CD4-positive, alpha-beta memory T cell (primary cell): ENCODE results near the gene CPNE2. TPM values are rescaled to one million over a fixed set of nuclear protein-coding genes. Genes with fewer than 3 reads are reported as not detected.
A peak's percentile ranks its signal among the peaks of the same experiment; 100 is the strongest.

Experiments
- CTCF ChIA-PET: fragments of 350-600 bp; sonication (Branson Sonifier 250); formaldehyde crosslinking; loops from one replicate; lab custom pipeline; 2021; ENCODE audit warnings: inconsistent platforms; ENCODE audit not compliant: partially characterized antibody; lab: Charles Lee
- POLR2A ChIA-PET: fragments of 350-600 bp; sonication (Branson Sonifier 250); formaldehyde crosslinking; loops from one replicate; lab custom pipeline; 2021; ENCODE audit not compliant: partially characterized antibody; lab: Charles Lee
- DNase-seq, 5 donors: peaks; one replicate each; pipeline versions ENCODE4 v3.0.0 to v3.0.0-alpha.2; 2020 to 2022; ENCODE audit warnings: mixed read lengths in 1 of 5
- H3K27ac ChIP-seq: one replicate; pipeline ENCODE4 v1.7.0; 2013; ENCODE audit warnings: low read depth, low read length
- H3K27me3 ChIP-seq: 2 replicates; pipeline ENCODE4 v1.7.0; 2013; ENCODE audit warnings: mild to moderate bottlenecking, low read length, moderate library complexity; ENCODE audit not compliant: insufficient read depth
- H3K36me3 ChIP-seq: 2 replicates; pipeline ENCODE4 v1.7.0; 2013; ENCODE audit warnings: mild to moderate bottlenecking, low read length, moderate library complexity; ENCODE audit not compliant: insufficient read depth
- H3K4me1 ChIP-seq: 2 replicates; pipeline ENCODE4 v1.7.0; 2013; ENCODE audit warnings: mild to moderate bottlenecking, low read length, moderate library complexity; ENCODE audit not compliant: insufficient read depth
- H3K4me3 ChIP-seq, 2 donors: one replicate each; pipeline ENCODE4 v1.7.0; 2013; ENCODE audit warnings: low read length in 2 of 2, mild to moderate bottlenecking in 1 of 2
- H3K9me3 ChIP-seq, 2 donors: one replicate each; pipeline ENCODE4 v1.7.0; 2013; ENCODE audit warnings: low read length in 2 of 2, control low read depth in 1 of 2; ENCODE audit not compliant: control insufficient read depth in 1 of 2
- H3K27ac Mint-ChIP-seq, 7 donors: one replicate each; pipeline ENCODE4 v1.8.0; 2020 to 2021; ENCODE audit warnings: mixed read lengths in 7 of 7, mild to moderate bottlenecking in 6 of 7, inconsistent platforms in 3 of 7, moderate library complexity in 3 of 7
- H3K27me3 Mint-ChIP-seq, 2 donors: one replicate each; pipeline ENCODE4 v1.8.0; 2020 to 2021; ENCODE audit warnings: mixed read lengths in 2 of 2
- H3K36me3 Mint-ChIP-seq, 2 donors: one replicate each; pipeline ENCODE4 v1.8.0; 2020 to 2021; ENCODE audit warnings: mixed read lengths in 2 of 2, inconsistent platforms in 1 of 2, mild to moderate bottlenecking in 1 of 2
- H3K4me1 Mint-ChIP-seq, 4 donors: one replicate each; pipeline ENCODE4 v1.8.0; 2020 to 2021; ENCODE audit warnings: mixed read lengths in 4 of 4, mild to moderate bottlenecking in 1 of 4
- H3K4me3 Mint-ChIP-seq, 8 donors: one replicate each; pipeline ENCODE4 v1.8.0; 2020 to 2021; ENCODE audit warnings: mixed read lengths in 8 of 8, mild to moderate bottlenecking in 7 of 8, moderate library complexity in 6 of 8, inconsistent platforms in 3 of 8
- H3K9me3 Mint-ChIP-seq, 8 donors: one replicate each; pipeline ENCODE4 v1.8.0; 2020 to 2021; ENCODE audit warnings: mixed read lengths in 8 of 8, mild to moderate bottlenecking in 5 of 8, inconsistent platforms in 3 of 8, moderate library complexity in 1 of 8
- intact Hi-C: fragments of 100-400 bp; cut with micrococcal nuclease; formaldehyde crosslinking; loops from one replicate; pipeline ENCODE4 v1.15.1; 2023
- polyA plus RNA-seq, 2 donors: library from polyadenylated mRNA; unstranded; fragments of 300-500 nt; fragmentation: Illumina TruSeq; gene quantifications; one replicate each; pipeline ENCODE4 v1.2.3, GENCODE V29; 2021
- total RNA-seq, 2 experiments: library from RNA; stranded (reverse); gene quantifications; one replicate each; pipeline ENCODE4 v1.2.3, GENCODE V29; 2021

CPNE2 gene
- total and polyA plus RNA-seq, 4 experiments from 2014 or later: 3.8 to 6.8 (median 5.4) TPM

GRCh38 chr16:57051696-57052228 lies 40.6 kb upstream of the CPNE2 start:
- no peak overlapping the region for H3K27ac ChIP-seq
- POLR2A ChIA-PET: interaction anchor here (1.0 to 4.0 kb wide), 6 partner anchors 10 to 119 kb away, joined by 3 to 21 read pairs (median 4); no protein-coding TSS in a partner anchor
- Mint-ChIP-seq H3K27me3 (no peaks in the 10 kb centered on the region), H3K4me3 (no peak overlapping the region), H3K36me3 (peaks cover 49 to 81% of the 10 kb centered on the region in 2 donors), H3K27ac (peak overlapping the region in 5 of 7 donors; percentile 24 to 79 (median 64)), H3K4me1 (peaks cover 3 to 19% (median 9%) of the 10 kb centered on the region in 4 donors), H3K9me3 (peaks cover 0 to 4% (median 0%) of the 10 kb centered on the region in 8 donors)
- no peak overlapping the region for H3K4me3 ChIP-seq
- H3K36me3 ChIP-seq: peaks cover 84% of the 10 kb centered on the region
- peaks cover under 1% of the 10 kb centered on the region for H3K4me1 ChIP-seq
- intact Hi-C loops: loop anchor here (2.0 kb wide), 1 partner anchor 17 kb away; no protein-coding TSS in a partner anchor
- no peaks in the 10 kb centered on the region for H3K27me3 ChIP-seq
- H3K9me3 ChIP-seq: no peaks in the 10 kb centered on the region
- CTCF ChIA-PET: interaction anchor here (1.3 to 2.6 kb wide), 6 partner anchors 10 to 104 kb away, joined by 3 to 9 read pairs (median 6); no protein-coding TSS in a partner anchor
- no peak for DNase-seq

GRCh38 chr16:57053206-57053605 lies 39.2 kb upstream of the CPNE2 start:
- Mint-ChIP-seq H3K36me3 (peaks cover 47 to 80% of the 10 kb centered on the region in 2 donors), H3K27ac (peak overlapping the region; percentile 39 to 94 (median 87)), H3K4me1 (peaks cover 3 to 19% (median 11%) of the 10 kb centered on the region in 4 donors), H3K9me3 (peaks cover 0 to 4% (median 0%) of the 10 kb centered on the region in 8 donors), H3K4me3 (no peak overlapping the region), H3K27me3 (no peaks in the 10 kb centered on the region)
- Histone ChIP-seq H3K27ac (no peak overlapping the region), H3K27me3 (no peaks in the 10 kb centered on the region), H3K36me3 (peaks cover 85% of the 10 kb centered on the region), H3K4me1 (no peaks in the 10 kb centered on the region), H3K4me3 (no peak overlapping the region), H3K9me3 (no peaks in the 10 kb centered on the region)
- POLR2A ChIA-PET: interaction anchor here (0.6 to 4.0 kb wide), 5 partner anchors 9 to 132 kb away, joined by 3 to 21 read pairs (median 3); partner anchors contain the start of gene PSME3IP1
- intact Hi-C loops: loop anchor here (2.0 kb wide), 1 partner anchor 16 kb away; no protein-coding TSS in a partner anchor
- CTCF ChIA-PET: interaction anchor here (0.7 to 2.5 kb wide), 6 partner anchors 13 to 106 kb away, joined by 3 to 9 read pairs (median 4); no protein-coding TSS in a partner anchor
- DNase-seq: no peak

- ChIA-PET POLR2A (interaction anchor here (4.0 kb wide), 1 partner anchor 12 kb away, joined by 21 read pairs; no protein-coding TSS in a partner anchor), CTCF (interaction anchor here (1.1 to 1.6 kb wide), 2 partner anchors 12 to 92 kb away, joined by 3 read pairs; no protein-coding TSS in a partner anchor)
- Mint-ChIP-seq H3K9me3 (peaks cover 0 to 4% (median 0%) of the 10 kb centered on the region in 8 donors), H3K27ac (peak overlapping the region in 5 of 7 donors; percentile 65 to 90 (median 80)), H3K4me3 (no peak overlapping the region), H3K36me3 (peaks cover 43 to 76% of the 10 kb centered on the region in 2 donors), H3K4me1 (peaks cover 2 to 19% (median 11%) of the 10 kb centered on the region in 4 donors), H3K27me3 (no peaks in the 10 kb centered on the region)
- H3K9me3 ChIP-seq: no peaks in the 10 kb centered on the region
- H3K4me1 ChIP-seq: no peaks in the 10 kb centered on the region
- H3K36me3 ChIP-seq: peaks cover 88% of the 10 kb centered on the region
- H3K27me3 ChIP-seq: no peaks in the 10 kb centered on the region
- DNase-seq: no peak
- H3K4me3 ChIP-seq: no peak overlapping the region
- intact Hi-C loops: no loop called here
- H3K27ac ChIP-seq: no peak overlapping the region
Measured at GRCh38 chr16:57054338-57054737, 38.0 kb upstream of the CPNE2 start.

GRCh38 chr16:57054771-57055170 lies 37.6 kb upstream of the CPNE2 start:
- H3K27ac Mint-ChIP-seq: peak overlapping the region in 3 of 7 donors; percentile 29 to 60 (median 35)
- H3K4me1 Mint-ChIP-seq: peaks cover 2 to 19% (median 12%) of the 10 kb centered on the region in 4 donors

GRCh38 chr16:57055671-57056070 lies 36.7 kb upstream of the CPNE2 start:
- Mint-ChIP-seq H3K4me1 (peaks cover 9 to 24% (median 18%) of the 10 kb centered on the region in 4 donors), H3K36me3 (peaks cover 53 to 82% of the 10 kb centered on the region in 2 donors), H3K4me3 (no peak overlapping the region), H3K27me3 (no peaks in the 10 kb centered on the region), H3K27ac (peak overlapping the region in 1 of 7 donors; percentile 57), H3K9me3 (peaks cover 0 to 4% (median 0%) of the 10 kb centered on the region in 8 donors)
- Histone ChIP-seq H3K4me1 (peaks cover 7% of the 10 kb centered on the region), H3K4me3 (no peak overlapping the region), H3K9me3 (no peaks in the 10 kb centered on the region), H3K27me3 (no peaks in the 10 kb centered on the region), H3K36me3 (peaks cover 89% of the 10 kb centered on the region), H3K27ac (no peak overlapping the region)
- ChIA-PET CTCF (interaction anchor here (0.9 to 1.6 kb wide), 3 partner anchors 14 to 92 kb away, joined by 3 read pairs; no protein-coding TSS in a partner anchor), POLR2A (interaction anchor here (1.0 to 1.5 kb wide), 2 partner anchors 9 to 11 kb away, joined by 3 read pairs; no protein-coding TSS in a partner anchor)
- DNase-seq: no peak
- intact Hi-C loops: no loop called here

More at GRCh38 chr16:57054771-57055170, 37.6 kb upstream of the CPNE2 start:
- no peak overlapping the region for H3K4me3 Mint-ChIP-seq
- intact Hi-C loops: no loop called here
- DNase-seq: no peak
- H3K9me3 Mint-ChIP-seq: peaks cover 0 to 4% (median 0%) of the 10 kb centered on the region in 8 donors
- H3K36me3 Mint-ChIP-seq: peaks cover 46 to 78% of the 10 kb centered on the region in 2 donors
- H3K27me3 Mint-ChIP-seq: no peaks in the 10 kb centered on the region
- Histone ChIP-seq H3K9me3 (no peaks in the 10 kb centered on the region), H3K36me3 (peaks cover 90% of the 10 kb centered on the region), H3K4me1 (no peaks in the 10 kb centered on the region), H3K27me3 (no peaks in the 10 kb centered on the region), H3K4me3 (no peak overlapping the region), H3K27ac (no peak overlapping the region)
- ChIA-PET POLR2A (interaction anchor here (1.5 to 4.0 kb wide), 2 partner anchors 12 to 13 kb away, joined by 3 to 21 read pairs; no protein-coding TSS in a partner anchor), CTCF (interaction anchor here (1.1 to 1.6 kb wide), 2 partner anchors 13 to 92 kb away, joined by 3 read pairs; no protein-coding TSS in a partner anchor)

GRCh38 chr16:57058291-57058861 lies 34.0 kb upstream of the CPNE2 start:
- ChIA-PET POLR2A (interaction anchor here (1.6 kb wide), 1 partner anchor 69 kb away, joined by 5 read pairs; the partner anchor contains the start of gene NLRC5), CTCF (interaction anchor here (1.1 kb wide), 1 partner anchor 28 kb away, joined by 3 read pairs; no protein-coding TSS in a partner anchor)
- DNase-seq: no peak
- peaks cover 7% of the 10 kb centered on the region for H3K4me1 ChIP-seq
- H3K9me3 ChIP-seq: no peaks in the 10 kb centered on the region
- intact Hi-C loops: no loop called here
- H3K27me3 ChIP-seq: no peaks in the 10 kb centered on the region
- Mint-ChIP-seq H3K4me1 (peaks cover 9 to 26% (median 16%) of the 10 kb centered on the region in 4 donors), H3K27ac (peak overlapping the region in 5 of 7 donors; percentile 19 to 55 (median 46)), H3K27me3 (no peaks in the 10 kb centered on the region), H3K9me3 (peaks cover 0 to 4% (median 0%) of the 10 kb centered on the region in 8 donors), H3K4me3 (no peak overlapping the region), H3K36me3 (peaks cover 51 to 75% of the 10 kb centered on the region in 2 donors)
- H3K27ac ChIP-seq: no peak overlapping the region
- peaks cover 80% of the 10 kb centered on the region for H3K36me3 ChIP-seq
- no peak overlapping the region for H3K4me3 ChIP-seq
